Activated CD4-positive, CD25-positive, alpha-beta regulatory T cell treated with anti-CD3 and anti-CD28 coated beads, Interleukin-2, amount 50 U/mL, for 16 hours (primary cell): ENCODE measurements around the gene PRMT5.
"Not testable (repeated sequence)": the region's sequence is repeated elsewhere in the genome, so short reads cannot be mapped to it uniquely, and the experiment has no call there.

Experiments used
- DNase-seq: peaks from one replicate; pipeline ENCODE4 v3.0.0-alpha.2; 2020; ENCODE audit warnings: low read depth, low spot score

PRMT5 gene

GRCh38 chr14:22929104-22929960 lies at the start of gene PRMT5:
PRMT5 (minus strand) TSS chr14:22929376; CDS start chr14:22929361, 15 bp downstream.
- peak; percentile 95 for DNase-seq

GRCh38 chr14:22978487-22978837 lies 49.3 kb upstream of the PRMT5 start:
- no peak for DNase-seq

GRCh38 chr14:22977684-22978486 lies 48.7 kb upstream of the PRMT5 start:
- no peak for DNase-seq

- DNase-seq = no peak
Observed at GRCh38 chr14:22977434-22977683, 48.2 kb upstream of the PRMT5 start.

GRCh38 chr14:22976620-22977433 lies 47.7 kb upstream of the PRMT5 start:
- no peak for DNase-seq

- no peak for DNase-seq
Observed at GRCh38 chr14:22974530-22975313, 45.5 kb upstream of the PRMT5 start.

- no peak for DNase-seq
Observed at GRCh38 chr14:22973217-22974032, 44.2 kb upstream of the PRMT5 start.

GRCh38 chr14:22972313-22972930 lies 43.2 kb upstream of the PRMT5 start:
- DNase-seq = no peak

GRCh38 chr14:22971152-22971551 lies 42.0 kb upstream of the PRMT5 start:
- no peak for DNase-seq

- DNase-seq = no peak
Observed at GRCh38 chr14:22966783-22967269, 37.6 kb upstream of the PRMT5 start.

GRCh38 chr14:22965916-22966782 lies 37.0 kb upstream of the PRMT5 start:
- not testable (repeated sequence) for DNase-seq

- DNase-seq = no peak
Observed at GRCh38 chr14:22962061-22962676, 33.0 kb upstream of the PRMT5 start.

- DNase-seq = no peak
Observed at GRCh38 chr14:22955702-22956569, 26.8 kb upstream of the PRMT5 start.

GRCh38 chr14:22952418-22952817 lies 23.2 kb upstream of the PRMT5 start:
- no peak for DNase-seq

- DNase-seq = not testable (repeated sequence)
Observed at GRCh38 chr14:22951795-22952194, 22.6 kb upstream of the PRMT5 start.

GRCh38 chr14:22945642-22946041 lies 16.5 kb upstream of the PRMT5 start:
- DNase-seq = no peak

- DNase-seq = no peak
Observed at GRCh38 chr14:22939684-22940083, 10.5 kb upstream of the PRMT5 start.

- DNase-seq = no peak
Observed at GRCh38 chr14:22935156-22935555, 6.0 kb upstream of the PRMT5 start.
